ENCODE data around the gene PLBD1. TPM values are rescaled to one million over a fixed set of nuclear protein-coding genes. Genes with fewer than 3 reads are reported as not detected.

Gene PLBD1
- total RNA-seq, 2 experiments from 2014 or later = 0.54 to 0.61 TPM

- intact Hi-C loops (cut with micrococcal nuclease; ENCODE audit: unreplicated experiment) = no loop called here
- no peak for DNase-seq (ENCODE audit: low spot score)
- no TSS peak for BruUV-seq (replicated peaks)
- TF ChIP-seq CTCF (conservative IDR thresholded peaks at IDR 0.05; ENCODE audit: low read length) (no peak), EZH2phosphoT487 (IDR thresholded peaks at IDR 0.05; ENCODE audit: borderline replicate concordance, low read depth, low read length) (no peak)
- H2AFZ ChIP-seq (ENCODE audit: low read length) = no peak overlapping the region
- no peaks in the 10 kb centered on the region for H3K79me2 ChIP-seq (ENCODE audit: insufficient read depth, low read depth, low read length)
- no peaks in the 10 kb centered on the region for H3K9me3 ChIP-seq (ENCODE audit: low read length)
- no peak overlapping the region for H3K27ac ChIP-seq (ENCODE audit: low read depth, low read length, poor library complexity, severe bottlenecking)
- H3K9me2 ChIP-seq (ENCODE audit: insufficient read depth, low read length) = no peaks in the 10 kb centered on the region
- no peaks in the 10 kb centered on the region for H3K36me3 ChIP-seq (ENCODE audit: insufficient read depth, low read length)
- peaks cover 30% of the 10 kb centered on the region for H3K4me1 ChIP-seq (ENCODE audit: insufficient read depth, low read length, poor library complexity, severe bottlenecking)
- no peak overlapping the region for H3K4me2 ChIP-seq (ENCODE audit: low read length)
- ChIA-PET POLR2A (interaction anchor here (1.2 to 2.0 kb wide), 2 partner anchors 10 to 14 kb away, joined by 3 to 8 read pairs; no protein-coding TSS in a partner anchor), CTCF (ENCODE audit: unreplicated experiment) (no interaction called here)
- H3K4me3 ChIP-seq (ENCODE audit: low read depth, low read length, poor library complexity, severe bottlenecking) = no peak overlapping the region
- no peaks in the 10 kb centered on the region for H4K20me1 ChIP-seq (ENCODE audit: insufficient read depth, low read length)
Measured at GRCh38 chr12:14564336-14564959, 3.2 kb downstream of the PLBD1 start.

GRCh38 chr12:14563046-14563445 is 4.6 kb downstream of the PLBD1 start:
- CTCF ChIA-PET (ENCODE audit: unreplicated experiment) = no interaction called here
- Histone ChIP-seq H3K27ac (ENCODE audit: low read depth, low read length, poor library complexity, severe bottlenecking) (no peak overlapping the region), H4K20me1 (ENCODE audit: insufficient read depth, low read length) (no peaks in the 10 kb centered on the region), H3K4me1 (ENCODE audit: insufficient read depth, low read length, poor library complexity, severe bottlenecking) (peaks cover 43% of the 10 kb centered on the region), H3K4me3 (ENCODE audit: low read depth, low read length, poor library complexity, severe bottlenecking) (no peak overlapping the region), H3K9me2 (ENCODE audit: insufficient read depth, low read length) (no peaks in the 10 kb centered on the region), H3K4me2 (ENCODE audit: low read length) (no peak overlapping the region), H3K79me2 (ENCODE audit: insufficient read depth, low read depth, low read length) (no peaks in the 10 kb centered on the region), H3K36me3 (ENCODE audit: insufficient read depth, low read length) (no peaks in the 10 kb centered on the region), H2AFZ (ENCODE audit: low read length) (no peak overlapping the region), H3K9me3 (ENCODE audit: low read length) (no peaks in the 10 kb centered on the region)
- POLR2A ChIA-PET = interaction anchor here (0.8 to 1.4 kb wide), 2 partner anchors 9 to 111 kb away, joined by 3 to 4 read pairs; no protein-coding TSS in a partner anchor
- TF ChIP-seq EZH2phosphoT487 (IDR thresholded peaks at IDR 0.05; ENCODE audit: borderline replicate concordance, low read depth, low read length) (no peak), CTCF (conservative IDR thresholded peaks at IDR 0.05; ENCODE audit: low read length) (no peak)
- DNase-seq (ENCODE audit: low spot score) = no peak
- intact Hi-C loops (cut with micrococcal nuclease; ENCODE audit: unreplicated experiment) = loop anchor here (2.0 kb wide), 1 partner anchor 48 kb away; no protein-coding TSS in a partner anchor
- no TSS peak for BruUV-seq (replicated peaks)

- POLR2A ChIA-PET = interaction anchor here (0.6 to 1.4 kb wide), 4 partner anchors 10 to 110 kb away, joined by 3 to 5 read pairs (median 4); no protein-coding TSS in a partner anchor
- Histone ChIP-seq H3K4me3 (ENCODE audit: low read depth, low read length, poor library complexity, severe bottlenecking) (no peak overlapping the region), H3K9me3 (ENCODE audit: low read length) (no peaks in the 10 kb centered on the region), H3K36me3 (ENCODE audit: insufficient read depth, low read length) (no peaks in the 10 kb centered on the region), H3K27ac (ENCODE audit: low read depth, low read length, poor library complexity, severe bottlenecking) (no peak overlapping the region), H4K20me1 (ENCODE audit: insufficient read depth, low read length) (no peaks in the 10 kb centered on the region), H3K9me2 (ENCODE audit: insufficient read depth, low read length) (no peaks in the 10 kb centered on the region), H3K79me2 (ENCODE audit: insufficient read depth, low read depth, low read length) (no peaks in the 10 kb centered on the region), H2AFZ (ENCODE audit: low read length) (no peak overlapping the region), H3K4me1 (ENCODE audit: insufficient read depth, low read length, poor library complexity, severe bottlenecking) (peaks cover 36% of the 10 kb centered on the region), H3K4me2 (ENCODE audit: low read length) (no peak overlapping the region)
- DNase-seq (ENCODE audit: low spot score) = no peak
- CTCF ChIA-PET (ENCODE audit: unreplicated experiment) = no interaction called here
- no TSS peak for BruUV-seq (replicated peaks)
- intact Hi-C loops (cut with micrococcal nuclease; ENCODE audit: unreplicated experiment) = loop anchor here (2.0 kb wide), 1 partner anchor 47 kb away; no protein-coding TSS in a partner anchor
- TF ChIP-seq CTCF (conservative IDR thresholded peaks at IDR 0.05; ENCODE audit: low read length) (no peak), EZH2phosphoT487 (IDR thresholded peaks at IDR 0.05; ENCODE audit: borderline replicate concordance, low read depth, low read length) (no peak)
Measured at GRCh38 chr12:14562279-14562678, 5.4 kb downstream of the PLBD1 start.
